Tibial artery (tissue), 4 donors: ENCODE results near the gene PIGA.

Experiments
- DNase-seq, 2 donors: peaks; one replicate each; pipeline ENCODE4 v3.0.0-alpha.2; 2019
- H3K27ac ChIP-seq, 2 donors: fragments of 200-600 bp; sonication (generic) in 1 of 2; 1 replicate in 1 of 2; 2 replicates in 1 of 2; pipeline ENCODE4 v1.5.1; 2018 to 2019; ENCODE audit warnings: mild to moderate bottlenecking in 1 of 2
- H3K27me3 ChIP-seq, 2 donors: fragments of 200-600 bp; sonication (generic) in 1 of 2; one replicate each; pipeline versions ENCODE4 v1.5.1 to v1.6.0; 2016 to 2019
- H3K36me3 ChIP-seq, 3 donors: fragments of 200-600 bp; sonication (generic) in 2 of 3; one replicate each; pipeline ENCODE4 v1.5.1; 2016 to 2019; ENCODE audit warnings: mild to moderate bottlenecking in 2 of 3
- H3K4me1 ChIP-seq, 4 donors: fragments of 200-600 bp; sonication (generic) in 2 of 4; 1 replicate in 3 of 4; 2 replicates in 1 of 4; pipeline ENCODE4 v1.5.1; 2016 to 2019
- H3K4me3 ChIP-seq, 2 donors: fragments of 200-600 bp; sonication (generic) in 1 of 2; 1 replicate in 1 of 2; 2 replicates in 1 of 2; pipeline ENCODE4 v1.5.1; 2018 to 2019; ENCODE audit warnings: mild to moderate bottlenecking in 2 of 2
- H3K9me3 ChIP-seq, 3 donors: fragments of 200-600 bp; sonication (generic) in 1 of 3; one replicate each; pipeline ENCODE4 v1.5.1; 2016 to 2019
- CTCF ChIP-seq, 2 experiments: fragments of 200-600 bp in 1 of 2; fragments of 450-650 bp in 1 of 2; IDR thresholded peaks; one replicate each; pipeline ENCODE4 v1.5.1; 2017 to 2019; ENCODE audit warnings: antibody characterized with exemption in 2 of 2, mild to moderate bottlenecking in 1 of 2, moderate library complexity in 1 of 2
- intact Hi-C: fragments of 100-400 bp; cut with DNase I; formaldehyde crosslinking; loops from one replicate; pipeline ENCODE4 v1.15.0; 2023; ENCODE audit warnings: low total_unique reads

The PIGA gene

GRCh38 chrX:15334561-15334960 lies 762 bp downstream of the PIGA start:
- Histone ChIP-seq H3K36me3 (peaks cover 0 to 10% (median 6%) of the 10 kb centered on the region in 3 donors), H3K9me3 (no peaks in the 10 kb centered on the region), H3K27me3 (no peaks in the 10 kb centered on the region), H3K27ac (peak overlapping the region; percentile 89 to 94), H3K4me1 (peaks cover 0 to 8% (median 0%) of the 10 kb centered on the region in 4 donors), H3K4me3 (peak overlapping the region; percentile 85 to 87)
- intact Hi-C loops, result no loop called here
- DNase-seq, result no peak
- TF ChIP-seq CTCF (IDR thresholded peaks at IDR 0.05), result no peak

GRCh38 chrX:15328821-15329220 lies 6.5 kb downstream of the PIGA start:
- H3K9me3 ChIP-seq, result no peaks in the 10 kb centered on the region
- no peaks in the 10 kb centered on the region for H3K27me3 ChIP-seq
- no peak for DNase-seq
- peaks cover 0 to 29% (median 13%) of the 10 kb centered on the region in 3 donors for H3K36me3 ChIP-seq
- no peak for TF ChIP-seq CTCF (IDR thresholded peaks at IDR 0.05)
- no peak overlapping the region for H3K4me3 ChIP-seq
- no peaks in the 10 kb centered on the region for H3K4me1 ChIP-seq
- H3K27ac ChIP-seq, result no peak overlapping the region
- intact Hi-C loops, result no loop called here

GRCh38 chrX:15328131-15328530 lies 7.2 kb downstream of the PIGA start:
- intact Hi-C loops, result no loop called here

GRCh38 chrX:15322472-15322871 lies 12.9 kb downstream of the PIGA start:
- Histone ChIP-seq H3K4me3 (no peak overlapping the region), H3K27me3 (no peaks in the 10 kb centered on the region), H3K27ac (no peak overlapping the region), H3K36me3 (peaks cover 0 to 27% (median 7%) of the 10 kb centered on the region in 3 donors), H3K9me3 (no peaks in the 10 kb centered on the region), H3K4me1 (no peaks in the 10 kb centered on the region)
- TF ChIP-seq CTCF (IDR thresholded peaks at IDR 0.05), result no peak
- no peak for DNase-seq
- intact Hi-C loops, result no loop called here

More at GRCh38 chrX:15328131-15328530, 7.2 kb downstream of the PIGA start:
- Histone ChIP-seq H3K4me1 (no peaks in the 10 kb centered on the region), H3K9me3 (no peaks in the 10 kb centered on the region), H3K27me3 (no peaks in the 10 kb centered on the region), H3K27ac (no peak overlapping the region), H3K4me3 (no peak overlapping the region), H3K36me3 (peaks cover 0 to 36% (median 13%) of the 10 kb centered on the region in 3 donors)
- no peak for TF ChIP-seq CTCF (IDR thresholded peaks at IDR 0.05)
- DNase-seq, result no peak

GRCh38 chrX:15322072-15322471 lies 13.3 kb downstream of the PIGA start:
- Histone ChIP-seq H3K4me1 (no peaks in the 10 kb centered on the region), H3K27me3 (no peaks in the 10 kb centered on the region), H3K4me3 (no peak overlapping the region), H3K36me3 (peaks cover 0 to 27% (median 7%) of the 10 kb centered on the region in 3 donors), H3K27ac (no peak overlapping the region), H3K9me3 (no peaks in the 10 kb centered on the region)
- intact Hi-C loops, result no loop called here
- DNase-seq, result no peak
- no peak for TF ChIP-seq CTCF (IDR thresholded peaks at IDR 0.05)

- no peaks in the 10 kb centered on the region for H3K4me1 ChIP-seq
- H3K27me3 ChIP-seq, result no peaks in the 10 kb centered on the region
- peak in 1 of 2 donors; percentile 28 for DNase-seq
- peaks cover 0 to 27% (median 7%) of the 10 kb centered on the region in 3 donors for H3K36me3 ChIP-seq
- no peak for TF ChIP-seq CTCF (IDR thresholded peaks at IDR 0.05)
- intact Hi-C loops, result no loop called here
- no peaks in the 10 kb centered on the region for H3K9me3 ChIP-seq
- no peak overlapping the region for H3K27ac ChIP-seq
- H3K4me3 ChIP-seq, result no peak overlapping the region
These were observed 13.9 kb downstream of the PIGA start for GRCh38 chrX:15321447-15321846.
